ENCODE results near the gene NAA25.
"Not testable (repeated sequence)": the region's sequence is repeated elsewhere in the genome, so short reads cannot be mapped to it uniquely, and the experiment has no call there.

NAA25 gene

GRCh38 chr12:112007945-112008344 is 100.6 kb downstream of the NAA25 start:
- peak; percentile 7 for DNase-seq

GRCh38 chr12:112005419-112006395 is 102.9 kb downstream of the NAA25 start:
- DNase-seq: no peak

GRCh38 chr12:112004041-112004440 is 104.5 kb downstream of the NAA25 start:
- no peak for DNase-seq

- DNase-seq: no peak
Observed at GRCh38 chr12:112001576-112001975, 107.0 kb downstream of the NAA25 start.

GRCh38 chr12:112000820-112001219 is 107.8 kb downstream of the NAA25 start:
- no peak for DNase-seq

- not testable (repeated sequence) for DNase-seq
Observed at GRCh38 chr12:111999129-111999528, 109.5 kb downstream of the NAA25 start.

- DNase-seq: no peak
Observed at GRCh38 chr12:111998015-111998414, 110.6 kb downstream of the NAA25 start.

- DNase-seq: no peak
Observed at GRCh38 chr12:111997300-111997699, 111.3 kb downstream of the NAA25 start.

- no peak for DNase-seq
Observed at GRCh38 chr12:111995782-111996480, 112.7 kb downstream of the NAA25 start.

GRCh38 chr12:111994211-111995111 is 114.1 kb downstream of the NAA25 start:
- DNase-seq: not testable (repeated sequence)

- no peak for DNase-seq
Observed at GRCh38 chr12:111993292-111994150, 115.1 kb downstream of the NAA25 start.

GRCh38 chr12:111992464-111992863 is 116.1 kb downstream of the NAA25 start:
- DNase-seq: no peak

- no peak for DNase-seq
Observed at GRCh38 chr12:111991946-111992345, 116.6 kb downstream of the NAA25 start.

- DNase-seq: no peak
Observed at GRCh38 chr12:111991535-111991934, 117.0 kb downstream of the NAA25 start.

GRCh38 chr12:111984820-111985219 is 123.8 kb downstream of the NAA25 start:
- DNase-seq: no peak

- DNase-seq: no peak
Observed at GRCh38 chr12:111981987-111982386, 126.6 kb downstream of the NAA25 start.

GRCh38 chr12:111980598-111980997 is 128.0 kb downstream of the NAA25 start:
- DNase-seq: no peak

GRCh38 chr12:111978545-111978944 is 130.0 kb downstream of the NAA25 start:
- DNase-seq: no peak

GRCh38 chr12:111976860-111977259 is 131.7 kb downstream of the NAA25 start:
- no peak for DNase-seq

Measured in retina (tissue), 1 donor.